Measurements from ENCODE around the gene ZC3H12D. TPM values are rescaled to one million over a fixed set of nuclear protein-coding genes. Genes with fewer than 3 reads are reported as not detected.

Gene ZC3H12D
- total and polyA plus RNA-seq, 2 of the 13 experiments (the other 11 are each of a cell fraction or from before 2014, with no cell fraction given), result 1.2 to 2.7 TPM

DNA sequence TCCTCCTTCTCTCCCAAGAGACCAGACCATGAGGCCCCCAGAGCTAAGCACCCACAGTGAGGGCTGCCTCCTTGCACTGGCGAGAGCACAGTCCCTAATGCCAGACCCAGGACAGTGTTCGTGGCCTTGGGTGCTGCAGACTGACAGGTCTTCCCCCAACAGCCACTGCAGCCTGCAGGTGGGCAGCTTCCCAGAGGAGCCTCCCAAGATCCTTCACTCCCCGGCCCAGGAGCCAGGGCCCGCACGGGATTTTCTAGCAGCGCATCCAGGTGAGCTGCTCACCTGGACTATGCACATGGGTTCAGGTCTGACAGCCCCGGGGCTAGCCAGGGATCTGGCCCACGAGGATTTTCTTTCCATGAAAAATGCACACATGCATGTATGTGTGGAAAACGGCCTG is 43.1 kb downstream of the ZC3H12D start (continued):
- TF ChIP-seq, protein P1, sequence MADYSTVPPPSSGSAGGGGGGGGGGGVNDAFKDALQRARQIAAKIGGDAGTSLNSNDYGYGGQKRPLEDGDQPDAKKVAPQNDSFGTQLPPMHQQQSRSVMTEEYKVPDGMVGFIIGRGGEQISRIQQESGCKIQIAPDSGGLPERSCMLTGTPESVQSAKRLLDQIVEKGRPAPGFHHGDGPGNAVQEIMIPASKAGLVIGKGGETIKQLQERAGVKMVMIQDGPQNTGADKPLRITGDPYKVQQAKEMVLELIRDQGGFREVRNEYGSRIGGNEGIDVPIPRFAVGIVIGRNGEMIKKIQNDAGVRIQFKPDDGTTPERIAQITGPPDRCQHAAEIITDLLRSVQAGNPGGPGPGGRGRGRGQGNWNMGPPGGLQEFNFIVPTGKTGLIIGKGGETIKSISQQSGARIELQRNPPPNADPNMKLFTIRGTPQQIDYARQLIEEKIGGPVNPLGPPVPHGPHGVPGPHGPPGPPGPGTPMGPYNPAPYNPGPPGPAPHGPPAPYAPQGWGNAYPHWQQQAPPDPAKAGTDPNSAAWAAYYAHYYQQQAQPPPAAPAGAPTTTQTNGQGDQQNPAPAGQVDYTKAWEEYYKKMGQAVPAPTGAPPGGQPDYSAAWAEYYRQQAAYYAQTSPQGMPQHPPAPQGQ (CRISPR knock-in tag; IDR thresholded peaks at IDR 0.05; ENCODE audit: borderline replicate concordance), result no peak
- TF ChIP-seq ZKSCAN5 (CRISPR knock-in tag; IDR thresholded peaks at IDR 0.05), result 0 out of 2 replicates have a peak, but pooled peaks have one; percentile 27
- no peak for TF ChIP-seq NCOA5 (CRISPR knock-in tag; IDR thresholded peaks at IDR 0.05)
- no peak for TF ChIP-seq ZNF33B (CRISPR knock-in tag; IDR thresholded peaks at IDR 0.05)
- TF ChIP-seq ZNF430 (CRISPR knock-in tag; IDR thresholded peaks at IDR 0.05), result no peak
- TF ChIP-seq, protein P2, sequence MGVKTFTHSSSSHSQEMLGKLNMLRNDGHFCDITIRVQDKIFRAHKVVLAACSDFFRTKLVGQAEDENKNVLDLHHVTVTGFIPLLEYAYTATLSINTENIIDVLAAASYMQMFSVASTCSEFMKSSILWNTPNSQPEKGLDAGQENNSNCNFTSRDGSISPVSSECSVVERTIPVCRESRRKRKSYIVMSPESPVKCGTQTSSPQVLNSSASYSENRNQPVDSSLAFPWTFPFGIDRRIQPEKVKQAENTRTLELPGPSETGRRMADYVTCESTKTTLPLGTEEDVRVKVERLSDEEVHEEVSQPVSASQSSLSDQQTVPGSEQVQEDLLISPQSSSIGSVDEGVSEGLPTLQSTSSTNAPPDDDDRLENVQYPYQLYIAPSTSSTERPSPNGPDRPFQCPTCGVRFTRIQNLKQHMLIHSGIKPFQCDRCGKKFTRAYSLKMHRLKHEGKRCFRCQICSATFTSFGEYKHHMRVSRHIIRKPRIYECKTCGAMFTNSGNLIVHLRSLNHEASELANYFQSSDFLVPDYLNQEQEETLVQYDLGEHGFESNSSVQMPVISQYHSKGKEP (CRISPR knock-in tag; IDR thresholded peaks at IDR 0.05), result no peak
- no peak for TF ChIP-seq RAD21 (CRISPR knock-in tag; IDR thresholded peaks at IDR 0.05)
- no peak for TF ChIP-seq GABPB1 (CRISPR knock-in tag; IDR thresholded peaks at IDR 0.05)
- TF ChIP-seq SAP130 (CRISPR knock-in tag; IDR thresholded peaks at IDR 0.05; ENCODE audit: low read depth), result no peak
- TF ChIP-seq, protein P3, sequence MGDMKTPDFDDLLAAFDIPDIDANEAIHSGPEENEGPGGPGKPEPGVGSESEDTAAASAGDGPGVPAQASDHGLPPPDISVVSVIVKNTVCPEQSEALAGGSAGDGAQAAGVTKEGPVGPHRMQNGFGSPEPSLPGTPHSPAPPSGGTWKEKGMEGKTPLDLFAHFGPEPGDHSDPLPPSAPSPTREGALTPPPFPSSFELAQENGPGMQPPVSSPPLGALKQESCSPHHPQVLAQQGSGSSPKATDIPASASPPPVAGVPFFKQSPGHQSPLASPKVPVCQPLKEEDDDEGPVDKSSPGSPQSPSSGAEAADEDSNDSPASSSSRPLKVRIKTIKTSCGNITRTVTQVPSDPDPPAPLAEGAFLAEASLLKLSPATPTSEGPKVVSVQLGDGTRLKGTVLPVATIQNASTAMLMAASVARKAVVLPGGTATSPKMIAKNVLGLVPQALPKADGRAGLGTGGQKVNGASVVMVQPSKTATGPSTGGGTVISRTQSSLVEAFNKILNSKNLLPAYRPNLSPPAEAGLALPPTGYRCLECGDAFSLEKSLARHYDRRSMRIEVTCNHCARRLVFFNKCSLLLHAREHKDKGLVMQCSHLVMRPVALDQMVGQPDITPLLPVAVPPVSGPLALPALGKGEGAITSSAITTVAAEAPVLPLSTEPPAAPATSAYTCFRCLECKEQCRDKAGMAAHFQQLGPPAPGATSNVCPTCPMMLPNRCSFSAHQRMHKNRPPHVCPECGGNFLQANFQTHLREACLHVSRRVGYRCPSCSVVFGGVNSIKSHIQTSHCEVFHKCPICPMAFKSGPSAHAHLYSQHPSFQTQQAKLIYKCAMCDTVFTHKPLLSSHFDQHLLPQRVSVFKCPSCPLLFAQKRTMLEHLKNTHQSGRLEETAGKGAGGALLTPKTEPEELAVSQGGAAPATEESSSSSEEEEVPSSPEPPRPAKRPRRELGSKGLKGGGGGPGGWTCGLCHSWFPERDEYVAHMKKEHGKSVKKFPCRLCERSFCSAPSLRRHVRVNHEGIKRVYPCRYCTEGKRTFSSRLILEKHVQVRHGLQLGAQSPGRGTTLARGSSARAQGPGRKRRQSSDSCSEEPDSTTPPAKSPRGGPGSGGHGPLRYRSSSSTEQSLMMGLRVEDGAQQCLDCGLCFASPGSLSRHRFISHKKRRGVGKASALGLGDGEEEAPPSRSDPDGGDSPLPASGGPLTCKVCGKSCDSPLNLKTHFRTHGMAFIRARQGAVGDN (CRISPR knock-in tag; IDR thresholded peaks at IDR 0.05), result peak; percentile 39
- TF ChIP-seq ZNF562 (CRISPR knock-in tag; IDR thresholded peaks at IDR 0.05; ENCODE audit: borderline replicate concordance), result no peak
- peak; percentile 35; the same call in 1 of the 2 replicates for TF ChIP-seq ZNF121 (CRISPR knock-in tag; IDR thresholded peaks at IDR 0.05)
- TF ChIP-seq SPEN (CRISPR knock-in tag; IDR thresholded peaks at IDR 0.05; ENCODE audit: low read depth), result 0 out of 2 replicates have a peak, but pooled peaks have one; percentile 23
- no peak for TF ChIP-seq KDM5B (CRISPR knock-in tag; IDR thresholded peaks at IDR 0.05; ENCODE audit: borderline replicate concordance)
- no peak for TF ChIP-seq HNRNPK (IDR thresholded peaks at IDR 0.05; ENCODE audit: low read depth, low read length, poor library complexity, severe bottlenecking)
- no peak for TF ChIP-seq ZNF782 (CRISPR knock-in tag; IDR thresholded peaks at IDR 0.05; ENCODE audit: borderline replicate concordance)
- TF ChIP-seq ZNF878 (CRISPR knock-in tag; IDR thresholded peaks at IDR 0.05), result no peak
- TF ChIP-seq ZNF615 (CRISPR knock-in tag; IDR thresholded peaks at IDR 0.05; ENCODE audit: borderline replicate concordance), result no peak
- TF ChIP-seq, protein P4, sequence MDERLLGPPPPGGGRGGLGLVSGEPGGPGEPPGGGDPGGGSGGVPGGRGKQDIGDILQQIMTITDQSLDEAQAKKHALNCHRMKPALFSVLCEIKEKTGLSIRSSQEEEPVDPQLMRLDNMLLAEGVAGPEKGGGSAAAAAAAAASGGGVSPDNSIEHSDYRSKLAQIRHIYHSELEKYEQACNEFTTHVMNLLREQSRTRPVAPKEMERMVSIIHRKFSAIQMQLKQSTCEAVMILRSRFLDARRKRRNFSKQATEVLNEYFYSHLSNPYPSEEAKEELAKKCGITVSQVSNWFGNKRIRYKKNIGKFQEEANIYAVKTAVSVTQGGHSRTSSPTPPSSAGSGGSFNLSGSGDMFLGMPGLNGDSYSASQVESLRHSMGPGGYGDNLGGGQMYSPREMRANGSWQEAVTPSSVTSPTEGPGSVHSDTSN (CRISPR knock-in tag; IDR thresholded peaks at IDR 0.05), result peak; percentile 46; the same call in 1 of the 2 replicates
- no peak for TF ChIP-seq ZNF644 (CRISPR knock-in tag; IDR thresholded peaks at IDR 0.05; ENCODE audit: low read depth)
- TF ChIP-seq SALL1 (CRISPR knock-in tag; IDR thresholded peaks at IDR 0.05), result peak; percentile 53
- 0 out of 2 replicates have a peak, but pooled peaks have one; percentile 4 for TF ChIP-seq ZBTB38 (CRISPR knock-in tag; IDR thresholded peaks at IDR 0.05)
- TF ChIP-seq, protein P5, sequence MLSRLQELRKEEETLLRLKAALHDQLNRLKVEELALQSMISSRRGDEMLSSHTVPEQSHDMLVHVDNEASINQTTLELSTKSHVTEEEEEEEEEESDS (CRISPR knock-in tag; IDR thresholded peaks at IDR 0.05; ENCODE audit: borderline replicate concordance), result no peak

Measured in HepG2 (cell line).